OCI-LY3 (cell line): Measurements from ENCODE around the gene RAD51B.

Source experiments
- EZH2phosphoT487 ChIP-seq: fragments of 200-600 bp; shearing (Covaris generic); IDR thresholded peaks from 2 replicates; pipeline ENCODE4 v1.6.1; 2018; ENCODE audit warnings: antibody characterized with exemption, mixed run types, low read depth
- TF ChIP-seq, protein P1 (sequence below): fragments of 200-600, 300-600 bp; sonication (generic); IDR thresholded peaks from 2 replicates; pipeline ENCODE4 v1.5.1; 2014; ENCODE audit warnings: antibody characterized with exemption, low read length, low read depth

DNA sequence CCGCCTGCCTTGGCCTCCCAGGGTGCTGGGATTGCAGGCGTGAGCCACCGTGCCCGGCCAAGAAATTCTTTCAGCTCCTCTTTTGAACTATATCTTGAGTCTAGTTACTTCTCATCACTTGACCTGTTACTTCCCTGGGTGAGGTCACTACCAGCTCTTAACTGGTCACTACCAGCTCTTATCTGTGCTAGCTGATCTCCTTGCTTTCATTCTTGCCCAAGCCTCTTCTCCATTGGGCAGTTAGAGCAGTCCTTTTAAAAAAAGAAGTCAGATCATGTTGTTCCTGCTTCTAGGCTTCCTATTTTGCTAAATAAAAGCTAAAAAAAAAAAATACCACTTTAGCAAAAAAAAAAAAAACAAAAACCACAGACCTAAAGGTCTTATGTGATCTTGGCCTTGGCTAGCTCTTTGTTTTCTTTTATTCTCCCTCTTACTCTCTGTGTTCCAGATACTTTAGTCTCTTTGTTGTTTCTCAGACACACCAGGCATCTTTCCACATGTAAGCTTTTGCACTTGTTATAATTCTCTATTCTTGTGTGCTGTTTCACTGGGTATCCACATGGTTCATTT lies 63.5 kb downstream of the RAD51B start:
- TF ChIP-seq, protein P1, sequence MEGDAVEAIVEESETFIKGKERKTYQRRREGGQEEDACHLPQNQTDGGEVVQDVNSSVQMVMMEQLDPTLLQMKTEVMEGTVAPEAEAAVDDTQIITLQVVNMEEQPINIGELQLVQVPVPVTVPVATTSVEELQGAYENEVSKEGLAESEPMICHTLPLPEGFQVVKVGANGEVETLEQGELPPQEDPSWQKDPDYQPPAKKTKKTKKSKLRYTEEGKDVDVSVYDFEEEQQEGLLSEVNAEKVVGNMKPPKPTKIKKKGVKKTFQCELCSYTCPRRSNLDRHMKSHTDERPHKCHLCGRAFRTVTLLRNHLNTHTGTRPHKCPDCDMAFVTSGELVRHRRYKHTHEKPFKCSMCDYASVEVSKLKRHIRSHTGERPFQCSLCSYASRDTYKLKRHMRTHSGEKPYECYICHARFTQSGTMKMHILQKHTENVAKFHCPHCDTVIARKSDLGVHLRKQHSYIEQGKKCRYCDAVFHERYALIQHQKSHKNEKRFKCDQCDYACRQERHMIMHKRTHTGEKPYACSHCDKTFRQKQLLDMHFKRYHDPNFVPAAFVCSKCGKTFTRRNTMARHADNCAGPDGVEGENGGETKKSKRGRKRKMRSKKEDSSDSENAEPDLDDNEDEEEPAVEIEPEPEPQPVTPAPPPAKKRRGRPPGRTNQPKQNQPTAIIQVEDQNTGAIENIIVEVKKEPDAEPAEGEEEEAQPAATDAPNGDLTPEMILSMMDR = no peak
- TF ChIP-seq EZH2phosphoT487 = no peak
